ENCODE results near the gene GDF9.

GRCh38 chr5:132837868-132838267 is 28.4 kb downstream of the GDF9 start:
- TF ChIP-seq POLR2A (IDR thresholded peaks at IDR 0.05) (no peak), CTCF (IDR thresholded peaks at IDR 0.05) (no peak), POLR2AphosphoS5 (IDR thresholded peaks at IDR 0.05) (no peak)
